ENCODE results near the gene PCDHB13.
"Not testable (repeated sequence)": the region's sequence is repeated elsewhere in the genome, so short reads cannot be mapped to it uniquely, and the experiment has no call there.

PCDHB13 gene

DNA sequence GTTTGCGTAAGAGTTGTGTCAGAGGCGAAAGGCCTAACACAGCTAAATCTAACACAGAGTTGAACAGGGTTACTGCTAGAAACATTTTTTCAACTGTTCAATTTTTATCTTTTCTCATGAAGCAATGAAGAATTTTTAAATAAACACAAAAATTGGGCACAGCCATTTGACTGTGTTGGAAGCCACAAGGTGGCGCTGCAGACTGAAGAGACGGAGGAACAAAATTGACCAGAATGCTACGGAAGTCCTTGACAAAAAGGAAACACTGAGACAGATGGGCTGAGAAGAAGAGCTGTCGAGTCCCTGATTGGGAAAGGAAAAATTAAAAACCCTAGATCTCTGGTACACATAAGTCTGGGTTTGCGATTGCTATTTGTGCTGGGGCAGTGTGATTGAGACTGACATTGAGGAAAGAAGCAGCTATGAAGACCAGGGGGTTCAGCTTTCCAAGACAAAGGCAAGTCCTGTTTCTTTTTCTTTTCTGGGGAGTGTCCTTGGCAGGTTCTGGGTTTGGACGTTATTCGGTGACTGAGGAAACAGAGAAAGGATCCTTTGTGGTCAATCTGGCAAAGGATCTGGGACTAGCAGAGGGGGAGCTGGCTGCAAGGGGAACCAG lies 26.7 kb upstream of the PCDHB13 start, which contains the start of gene PCDHB9:
PCDHB9 (plus strand) TSS at position 265 of the 616 bp plus-strand sequence; CDS start at position 423, 158 bp downstream.
- TF ChIP-seq, protein P1, sequence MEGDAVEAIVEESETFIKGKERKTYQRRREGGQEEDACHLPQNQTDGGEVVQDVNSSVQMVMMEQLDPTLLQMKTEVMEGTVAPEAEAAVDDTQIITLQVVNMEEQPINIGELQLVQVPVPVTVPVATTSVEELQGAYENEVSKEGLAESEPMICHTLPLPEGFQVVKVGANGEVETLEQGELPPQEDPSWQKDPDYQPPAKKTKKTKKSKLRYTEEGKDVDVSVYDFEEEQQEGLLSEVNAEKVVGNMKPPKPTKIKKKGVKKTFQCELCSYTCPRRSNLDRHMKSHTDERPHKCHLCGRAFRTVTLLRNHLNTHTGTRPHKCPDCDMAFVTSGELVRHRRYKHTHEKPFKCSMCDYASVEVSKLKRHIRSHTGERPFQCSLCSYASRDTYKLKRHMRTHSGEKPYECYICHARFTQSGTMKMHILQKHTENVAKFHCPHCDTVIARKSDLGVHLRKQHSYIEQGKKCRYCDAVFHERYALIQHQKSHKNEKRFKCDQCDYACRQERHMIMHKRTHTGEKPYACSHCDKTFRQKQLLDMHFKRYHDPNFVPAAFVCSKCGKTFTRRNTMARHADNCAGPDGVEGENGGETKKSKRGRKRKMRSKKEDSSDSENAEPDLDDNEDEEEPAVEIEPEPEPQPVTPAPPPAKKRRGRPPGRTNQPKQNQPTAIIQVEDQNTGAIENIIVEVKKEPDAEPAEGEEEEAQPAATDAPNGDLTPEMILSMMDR (IDR thresholded peaks at IDR 0.05; ENCODE audit: borderline replicate concordance, control extremely low read depth, extremely low read depth, insufficient read depth, missing control alignments), result peak; percentile 25
- peak; percentile 32 for DNase-seq (ENCODE audit: low spot score)
- in situ Hi-C loops (cut with MboI; ENCODE audit: low sequenced_read_pairs, unreplicated experiment), result no loop called here

DNA sequence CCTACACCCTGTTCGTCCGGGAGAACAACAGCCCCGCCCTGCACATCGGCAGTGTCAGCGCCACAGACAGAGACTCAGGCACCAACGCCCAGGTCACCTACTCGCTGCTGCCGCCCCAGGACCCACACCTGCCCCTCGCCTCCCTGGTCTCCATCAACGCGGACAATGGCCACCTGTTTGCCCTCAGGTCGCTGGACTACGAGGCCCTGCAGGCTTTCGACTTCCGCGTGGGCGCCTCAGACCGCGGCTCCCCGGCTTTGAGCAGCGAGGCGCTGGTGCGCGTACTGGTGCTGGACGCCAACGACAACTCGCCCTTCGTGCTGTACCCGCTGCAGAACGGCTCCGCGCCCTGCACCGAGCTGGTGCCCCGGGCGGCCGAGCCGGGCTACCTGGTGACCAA lies 25.0 kb upstream of the PCDHB13 start:
- DNase-seq (ENCODE audit: low spot score); in situ Hi-C loops (cut with MboI; ENCODE audit: low sequenced_read_pairs, unreplicated experiment): not testable (repeated sequence)

DNA sequence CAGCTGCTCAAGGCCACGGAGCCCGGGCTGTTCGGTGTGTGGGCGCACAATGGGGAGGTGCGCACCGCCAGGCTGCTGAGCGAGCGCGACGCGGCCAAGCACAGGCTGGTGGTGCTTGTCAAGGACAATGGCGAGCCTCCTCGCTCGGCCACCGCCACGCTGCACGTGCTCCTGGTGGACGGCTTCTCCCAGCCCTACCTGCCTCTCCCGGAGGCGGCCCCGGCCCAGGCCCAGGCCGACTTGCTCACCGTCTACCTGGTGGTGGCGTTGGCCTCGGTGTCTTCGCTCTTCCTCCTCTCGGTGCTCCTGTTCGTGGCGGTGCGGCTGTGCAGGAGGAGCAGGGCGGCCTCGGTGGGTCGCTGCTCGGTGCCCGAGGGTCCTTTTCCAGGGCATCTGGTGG lies 24.6 kb upstream of the PCDHB13 start:
- in situ Hi-C loops (cut with MboI; ENCODE audit: low sequenced_read_pairs, unreplicated experiment); DNase-seq (ENCODE audit: low spot score): not testable (repeated sequence)

DNA sequence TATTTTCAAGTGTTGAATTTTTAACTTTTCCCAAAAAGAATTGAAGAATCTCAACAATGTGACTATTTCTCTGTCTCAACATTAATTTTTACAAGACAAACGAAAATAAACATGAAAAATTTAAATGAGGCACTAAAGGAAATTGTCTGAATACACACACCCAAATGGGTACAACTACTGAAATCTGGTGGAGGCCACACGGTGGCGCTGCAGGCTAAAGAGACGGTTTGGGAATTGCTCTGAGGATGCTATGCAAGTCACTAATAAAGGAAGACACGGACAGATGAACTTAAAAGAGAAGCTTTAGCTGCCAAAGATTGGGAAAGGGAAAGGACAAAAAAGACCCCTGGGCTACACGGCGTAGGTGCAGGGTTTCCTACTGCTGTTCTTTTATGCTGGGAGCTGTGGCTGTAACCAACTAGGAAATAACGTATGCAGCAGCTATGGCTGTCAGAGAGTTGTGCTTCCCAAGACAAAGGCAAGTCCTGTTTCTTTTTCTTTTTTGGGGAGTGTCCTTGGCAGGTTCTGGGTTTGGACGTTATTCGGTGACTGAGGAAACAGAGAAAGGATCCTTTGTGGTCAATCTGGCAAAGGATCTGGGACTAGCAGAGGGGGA lies 21.5 kb upstream of the PCDHB13 start, which contains the start of gene PCDHB10:
PCDHB10 (plus strand) TSS at position 244 of the 616 bp plus-strand sequence; CDS start at position 444, 200 bp downstream.
- TF ChIP-seq, protein P1 (IDR thresholded peaks at IDR 0.05; ENCODE audit: borderline replicate concordance, control extremely low read depth, extremely low read depth, insufficient read depth, missing control alignments), result no peak
- no peak for DNase-seq (ENCODE audit: low spot score)
- in situ Hi-C loops (cut with MboI; ENCODE audit: low sequenced_read_pairs, unreplicated experiment), result no loop called here

DNA sequence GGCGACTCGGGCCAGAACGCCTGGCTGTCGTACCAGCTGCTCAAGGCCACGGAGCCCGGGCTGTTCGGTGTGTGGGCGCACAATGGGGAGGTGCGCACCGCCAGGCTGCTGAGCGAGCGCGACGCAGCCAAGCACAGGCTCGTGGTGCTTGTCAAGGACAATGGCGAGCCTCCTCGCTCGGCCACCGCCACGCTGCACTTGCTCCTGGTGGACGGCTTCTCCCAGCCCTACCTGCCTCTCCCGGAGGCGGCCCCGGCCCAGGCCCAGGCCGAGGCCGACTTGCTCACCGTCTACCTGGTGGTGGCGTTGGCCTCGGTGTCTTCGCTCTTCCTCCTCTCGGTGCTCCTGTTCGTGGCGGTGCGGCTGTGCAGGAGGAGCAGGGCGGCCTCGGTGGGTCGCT lies 19.4 kb upstream of the PCDHB13 start:
- in situ Hi-C loops (cut with MboI; ENCODE audit: low sequenced_read_pairs, unreplicated experiment); DNase-seq (ENCODE audit: low spot score): not testable (repeated sequence)

DNA sequence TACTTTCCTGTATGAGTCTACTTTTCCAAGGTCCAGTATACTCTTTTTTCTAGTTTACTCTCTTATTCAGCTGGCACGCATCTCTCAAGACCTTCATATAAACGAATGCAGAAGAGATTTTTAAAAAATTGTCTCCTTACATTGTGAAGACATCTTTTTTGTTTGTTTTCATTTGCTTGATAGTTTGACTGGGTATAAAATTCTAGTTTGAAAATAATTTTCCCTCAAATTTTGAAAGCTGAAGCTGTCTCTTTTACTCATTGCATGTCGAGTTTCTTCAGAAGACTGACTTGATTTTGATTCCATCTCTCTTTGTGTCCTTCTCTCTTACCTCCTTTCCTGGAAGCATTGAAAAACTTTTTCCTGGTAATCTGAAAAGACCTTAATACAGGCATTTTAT lies 17.4 kb upstream of the PCDHB13 start:
- no peak for DNase-seq (ENCODE audit: low spot score)
- in situ Hi-C loops (cut with MboI; ENCODE audit: low sequenced_read_pairs, unreplicated experiment), result no loop called here

DNA sequence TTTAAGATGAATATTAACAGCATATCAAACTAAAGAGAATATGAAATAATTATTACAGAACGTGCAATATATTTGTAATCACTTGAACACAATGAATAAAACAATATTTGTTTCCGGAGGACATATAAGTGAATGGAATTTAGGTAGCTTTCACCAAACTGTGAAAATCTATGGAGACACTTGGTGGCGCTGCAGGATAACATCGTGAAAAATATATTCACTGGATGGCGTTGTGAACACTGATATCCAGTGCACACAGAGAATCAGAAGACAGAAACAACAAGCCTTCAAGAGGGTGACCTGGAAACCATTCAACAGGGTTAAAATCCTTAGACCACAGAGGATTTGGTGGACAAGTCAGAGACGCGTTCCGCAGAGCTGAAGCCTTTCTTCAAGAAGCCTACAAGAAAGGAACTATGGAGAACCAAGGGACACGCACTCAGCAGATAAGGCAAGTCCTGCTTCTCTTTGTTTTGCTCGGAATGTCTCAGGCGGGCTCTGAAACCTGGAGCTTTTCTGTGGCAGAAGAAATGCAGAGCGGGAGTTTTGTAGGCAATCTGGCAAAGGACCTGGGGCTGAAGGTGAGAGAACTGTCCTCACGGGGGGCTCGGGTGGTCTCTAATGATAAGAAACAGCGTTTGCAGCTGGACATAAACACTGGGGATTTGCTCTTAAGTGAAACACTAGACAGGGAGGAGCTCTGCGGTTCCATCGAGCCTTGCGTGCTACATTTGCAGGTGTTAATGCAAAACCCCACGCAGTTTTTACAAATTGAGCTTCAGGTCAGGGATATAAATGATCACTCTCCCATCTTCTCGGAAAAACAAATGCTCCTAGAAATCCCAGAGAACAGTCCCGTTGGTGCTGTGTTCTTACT lies 14.1 kb upstream of the PCDHB13 start, which contains the start of gene PCDHB11:
PCDHB11 (plus strand) TSS at position 269 of the 877 bp plus-strand sequence; CDS start at position 417, 148 bp downstream.
- DNase-seq (ENCODE audit: low spot score), result no peak
- TF ChIP-seq, protein P1 (IDR thresholded peaks at IDR 0.05; ENCODE audit: borderline replicate concordance, control extremely low read depth, extremely low read depth, insufficient read depth, missing control alignments), result no peak
- in situ Hi-C loops (cut with MboI; ENCODE audit: low sequenced_read_pairs, unreplicated experiment), result no loop called here

More for the DNA sequence above, 17.4 kb upstream of the PCDHB13 start:
- TF ChIP-seq, protein P1 (IDR thresholded peaks at IDR 0.05; ENCODE audit: borderline replicate concordance, control extremely low read depth, extremely low read depth, insufficient read depth, missing control alignments), result no peak

DNA sequence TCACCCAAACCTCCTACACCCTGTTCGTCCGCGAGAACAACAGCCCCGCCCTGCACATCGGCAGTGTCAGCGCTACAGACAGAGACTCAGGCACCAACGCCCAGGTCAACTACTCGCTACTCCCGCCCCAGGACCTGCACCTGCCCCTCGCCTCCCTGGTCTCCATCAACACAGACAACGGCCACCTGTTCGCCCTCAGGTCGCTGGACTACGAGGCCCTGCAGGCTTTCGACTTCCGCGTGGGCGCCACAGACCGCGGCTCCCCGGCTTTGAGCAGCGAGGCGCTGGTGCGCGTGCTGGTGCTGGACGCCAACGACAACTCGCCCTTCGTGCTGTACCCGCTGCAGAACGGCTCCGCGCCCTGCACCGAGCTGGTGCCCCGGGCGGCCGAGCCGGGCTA lies 12.6 kb upstream of the PCDHB13 start:
- DNase-seq (ENCODE audit: low spot score); in situ Hi-C loops (cut with MboI; ENCODE audit: low sequenced_read_pairs, unreplicated experiment): not testable (repeated sequence)

DNA sequence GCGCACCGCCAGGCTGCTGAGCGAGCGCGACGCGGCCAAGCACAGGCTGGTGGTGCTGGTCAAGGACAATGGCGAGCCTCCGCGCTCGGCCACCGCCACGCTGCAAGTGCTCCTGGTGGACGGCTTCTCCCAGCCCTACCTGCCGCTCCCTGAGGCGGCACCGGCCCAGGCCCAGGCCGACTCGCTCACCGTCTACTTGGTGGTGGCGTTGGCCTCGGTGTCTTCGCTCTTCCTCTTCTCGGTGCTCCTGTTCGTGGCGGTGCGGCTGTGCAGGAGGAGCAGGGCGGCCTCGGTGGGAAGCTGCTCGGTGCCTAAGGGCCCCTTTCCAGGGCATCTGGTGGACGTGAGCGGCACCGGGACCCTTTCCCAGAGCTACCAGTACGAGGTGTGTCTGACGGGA lies 12.1 kb upstream of the PCDHB13 start:
- in situ Hi-C loops (cut with MboI; ENCODE audit: low sequenced_read_pairs, unreplicated experiment); DNase-seq (ENCODE audit: low spot score): not testable (repeated sequence)

Data from GM13976 (cell line).